ENCODE results near the gene PATZ1. TPM values are rescaled to one million over a fixed set of nuclear protein-coding genes. Genes with fewer than 3 reads are reported as not detected.

Gene PATZ1
- polyA plus RNA-seq, 3 donors from 2014 or later = 4.5 to 9.1 (median 5.3) TPM

DNA sequence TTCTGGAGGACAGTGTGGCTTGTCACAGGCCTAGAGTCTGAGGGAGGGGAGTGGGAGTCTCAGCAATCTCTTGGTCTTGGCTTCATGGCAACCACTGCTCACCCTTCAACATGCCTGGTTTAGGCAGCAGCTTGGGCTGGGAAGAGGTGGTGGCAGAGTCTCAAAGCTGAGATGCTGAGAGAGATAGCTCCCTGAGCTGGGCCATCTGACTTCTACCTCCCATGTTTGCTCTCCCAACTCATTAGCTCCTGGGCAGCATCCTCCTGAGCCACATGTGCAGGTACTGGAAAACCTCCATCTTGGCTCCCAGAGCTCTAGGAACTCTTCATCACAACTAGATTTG, 66.8 kb downstream of the PATZ1 start:
- peaks cover 3 to 4% of the 10 kb centered on the region in 2 donors for H3K4me1 Mint-ChIP-seq
- peaks cover 8 to 39% (median 11%) of the 10 kb centered on the region in 3 donors for H3K36me3 Mint-ChIP-seq
- H3K4me3 Mint-ChIP-seq = no peak overlapping the region
- no peaks in the 10 kb centered on the region for H3K9me3 Mint-ChIP-seq
- H3K27me3 Mint-ChIP-seq (ENCODE audit: low read depth in 3 of 3) = peaks cover 0 to 2% (median 0%) of the 10 kb centered on the region in 3 donors
- DNase-seq = no peak
- peak overlapping the region; percentile 6 to 89 (median 78) for H3K27ac Mint-ChIP-seq

DNA sequence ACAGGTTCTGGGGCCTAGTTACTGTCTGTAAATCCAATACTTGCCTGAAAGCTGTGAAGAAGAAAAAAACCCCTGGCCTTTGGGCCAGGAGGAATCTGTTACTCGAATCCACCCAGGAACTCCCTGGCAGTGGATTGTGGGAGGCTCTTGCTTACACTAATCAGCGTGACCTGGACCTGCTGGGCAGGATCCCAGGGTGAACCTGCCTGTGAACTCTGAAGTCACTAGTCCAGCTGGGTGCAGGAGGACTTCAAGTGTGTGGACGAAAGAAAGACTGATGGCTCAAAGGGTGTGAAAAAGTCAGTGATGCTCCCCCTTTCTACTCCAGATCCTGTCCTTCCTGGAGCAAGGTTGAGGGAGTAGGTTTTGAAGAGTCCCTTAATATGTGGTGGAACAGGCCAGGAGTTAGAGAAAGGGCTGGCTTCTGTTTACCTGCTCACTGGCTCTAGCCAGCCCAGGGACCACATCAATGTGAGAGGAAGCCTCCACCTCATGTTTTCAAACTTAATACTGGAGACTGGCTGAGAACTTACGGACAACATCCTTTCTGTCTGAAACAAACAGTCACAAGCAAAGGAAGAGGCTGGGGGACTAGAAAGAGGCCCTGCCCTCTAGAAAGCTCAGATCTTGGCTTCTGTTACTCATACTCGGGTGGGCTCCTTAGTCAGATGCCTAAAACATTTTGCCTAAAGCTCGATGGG, 67.4 kb downstream of the PATZ1 start:
- H3K27ac Mint-ChIP-seq = peak overlapping the region in 5 of 6 donors; percentile 63 to 79 (median 72)
- H3K4me3 Mint-ChIP-seq = no peak overlapping the region
- peaks cover 0 to 2% (median 0%) of the 10 kb centered on the region in 3 donors for H3K27me3 Mint-ChIP-seq (ENCODE audit: low read depth in 3 of 3)
- DNase-seq = no peak
- H3K4me1 Mint-ChIP-seq = peaks cover 3 to 4% of the 10 kb centered on the region in 2 donors
- peaks cover 8 to 36% (median 14%) of the 10 kb centered on the region in 3 donors for H3K36me3 Mint-ChIP-seq
- H3K9me3 Mint-ChIP-seq = no peaks in the 10 kb centered on the region

DNA sequence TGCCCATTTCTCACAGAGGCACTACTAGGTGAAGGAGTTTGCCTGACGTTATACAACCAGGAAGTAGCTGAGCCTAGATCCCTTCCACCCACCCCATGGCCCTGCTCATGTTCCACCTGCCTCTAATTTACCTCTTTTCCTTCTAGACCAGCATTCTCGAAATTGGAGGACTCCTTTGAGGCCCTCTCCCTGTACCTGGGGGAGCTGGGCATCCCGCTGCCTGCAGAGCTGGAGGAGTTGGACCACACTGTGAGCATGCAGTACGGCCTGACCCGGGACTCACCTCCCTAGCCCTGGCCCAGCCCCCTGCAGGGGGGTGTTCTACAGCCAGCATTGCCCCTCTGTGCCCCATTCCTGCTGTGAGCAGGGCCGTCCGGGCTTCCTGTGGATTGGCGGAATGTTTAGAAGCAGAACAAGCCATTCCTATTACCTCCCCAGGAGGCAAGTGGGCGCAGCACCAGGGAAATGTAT, 68.0 kb downstream of the PATZ1 start:
- no peak overlapping the region for H3K4me3 Mint-ChIP-seq
- H3K27me3 Mint-ChIP-seq (ENCODE audit: low read depth in 3 of 3) = peaks cover 0 to 2% (median 0%) of the 10 kb centered on the region in 3 donors
- DNase-seq = no peak
- H3K27ac Mint-ChIP-seq = peak overlapping the region in 4 of 6 donors; percentile 63 to 79 (median 75)
- H3K36me3 Mint-ChIP-seq = peaks cover 4 to 32% (median 14%) of the 10 kb centered on the region in 3 donors
- H3K4me1 Mint-ChIP-seq = peaks cover 1 to 2% of the 10 kb centered on the region in 2 donors
- no peaks in the 10 kb centered on the region for H3K9me3 Mint-ChIP-seq

DNA sequence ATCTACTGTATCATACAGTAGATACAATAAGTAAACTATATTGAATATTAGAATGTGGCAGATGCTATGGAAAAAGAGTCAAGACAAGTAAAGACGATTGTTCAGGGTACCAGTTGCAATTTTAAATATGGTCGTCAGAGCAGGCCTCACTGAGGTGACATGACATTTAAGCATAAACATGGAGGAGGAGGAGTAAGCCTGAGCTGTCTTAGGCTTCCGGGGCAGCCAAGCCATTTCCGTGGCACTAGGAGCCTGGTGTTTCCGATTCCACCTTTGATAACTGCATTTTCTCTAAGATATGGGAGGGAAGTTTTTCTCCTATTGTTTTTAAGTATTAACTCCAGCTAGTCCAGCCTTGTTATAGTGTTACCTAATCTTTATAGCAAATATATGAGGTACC, 68.4 kb downstream of the PATZ1 start:
- no peak for DNase-seq
- H3K27me3 Mint-ChIP-seq (ENCODE audit: low read depth in 3 of 3) = peaks cover 0 to 2% (median 0%) of the 10 kb centered on the region in 3 donors
- peaks cover 0 to 30% (median 14%) of the 10 kb centered on the region in 3 donors for H3K36me3 Mint-ChIP-seq
- no peaks in the 10 kb centered on the region for H3K4me1 Mint-ChIP-seq
- no peak overlapping the region for H3K4me3 Mint-ChIP-seq
- H3K9me3 Mint-ChIP-seq = no peaks in the 10 kb centered on the region
- peak overlapping the region in 2 of 6 donors; percentile 53 to 72 for H3K27ac Mint-ChIP-seq

DNA sequence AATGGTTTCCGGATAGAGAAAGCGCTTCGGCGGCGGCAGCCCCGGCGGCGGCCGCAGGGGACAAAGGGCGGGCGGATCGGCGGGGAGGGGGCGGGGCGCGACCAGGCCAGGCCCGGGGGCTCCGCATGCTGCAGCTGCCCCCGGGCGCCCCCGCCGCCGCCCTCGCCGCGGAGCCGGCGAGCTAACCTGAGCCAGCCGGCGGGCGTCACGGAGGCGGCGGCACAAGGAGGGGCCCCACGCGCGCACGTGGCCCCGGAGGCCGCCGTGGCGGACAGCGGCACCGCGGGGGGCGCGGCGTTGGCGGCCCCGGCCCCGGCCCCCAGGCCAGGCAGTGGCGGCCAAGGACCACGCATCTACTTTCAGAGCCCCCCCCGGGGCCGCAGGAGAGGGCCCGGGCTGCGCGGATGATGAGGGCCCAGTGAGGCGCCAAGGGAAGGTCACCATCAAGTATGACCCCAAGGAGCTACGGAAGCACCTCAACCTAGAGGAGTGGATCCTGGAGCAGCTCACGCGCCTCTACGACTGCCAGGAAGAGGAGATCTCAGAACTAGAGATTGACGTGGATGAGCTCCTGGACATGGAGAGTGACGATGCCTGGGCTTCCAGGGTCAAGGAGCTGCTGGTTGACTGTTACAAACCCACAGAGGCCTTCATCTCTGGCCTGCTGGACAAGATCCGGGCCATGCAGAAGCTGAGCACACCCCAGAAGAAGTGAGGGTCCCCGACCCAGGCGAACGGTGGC, 69.5 kb downstream of the PATZ1 start:
- no peaks in the 10 kb centered on the region for H3K9me3 Mint-ChIP-seq
- H3K27ac Mint-ChIP-seq = no peak overlapping the region
- DNase-seq = no peak
- no peaks in the 10 kb centered on the region for H3K4me1 Mint-ChIP-seq
- peaks cover 0 to 25% (median 14%) of the 10 kb centered on the region in 3 donors for H3K36me3 Mint-ChIP-seq
- peaks cover 0 to 4% (median 0%) of the 10 kb centered on the region in 3 donors for H3K27me3 Mint-ChIP-seq (ENCODE audit: low read depth in 3 of 3)
- H3K4me3 Mint-ChIP-seq = no peak overlapping the region

Other genes with a start within 250 kb of the PATZ1 start
- gene SELENOM, start 238.8 kb downstream of the PATZ1 start, polyA plus RNA-seq = 10 to 100 TPM; 24.1 to 51.0 (median 33.5) TPM
- not detected for gene INPP5J, start 223.4 kb downstream of the PATZ1 start, polyA plus RNA-seq
- not detected for gene PLA2G3, start 205.8 kb downstream of the PATZ1 start, polyA plus RNA-seq
- gene RNF185, start 186.2 kb downstream of the PATZ1 start, polyA plus RNA-seq = 10 to 100 TPM; 12.8 to 27.3 (median 20.1) TPM
- 10 to 100 TPM in 1 of 3 donors, 1 to 10 TPM in 2; 4.0 to 12.9 (median 6.2) TPM for gene LIMK2, start 134.0 kb downstream of the PATZ1 start, polyA plus RNA-seq
- 100 to 1,000 TPM in 1 of 3 donors, 10 to 100 TPM in 2; 88.2 to 136 (median 98.1) TPM for gene PIK3IP1, start 53.9 kb downstream of the PATZ1 start, polyA plus RNA-seq
- gene DRG1, start 53.3 kb upstream of the PATZ1 start, polyA plus RNA-seq = 100 to 1,000 TPM in 2 of 3 donors, 10 to 100 TPM in 1; 82.0 to 129 (median 105) TPM
- 10 to 100 TPM in 1 of 3 donors, 1 to 10 TPM in 2; 6.9 to 21.1 (median 9.7) TPM for gene EIF4ENIF1, start 143.5 kb upstream of the PATZ1 start, polyA plus RNA-seq
- 10 to 100 TPM in 2 of 3 donors, 1 to 10 TPM in 1; 4.2 to 31.5 (median 11.1) TPM for gene SFI1, start 150.2 kb upstream of the PATZ1 start, polyA plus RNA-seq

Data from immature natural killer cell (primary cell).